Caco-2 (cell line): ENCODE data around the gene BEX4. TPM values are rescaled to one million over a fixed set of nuclear protein-coding genes. Genes with fewer than 3 reads are reported as not detected.
"Not testable (repeated sequence)": the region's sequence is repeated elsewhere in the genome, so short reads cannot be mapped to it uniquely, and the experiment has no call there.

Experiments
- Bru-seq: library from RNA; stranded (reverse); fragments of 400-500 nt; gene quantifications from one replicate; lab custom pipeline; 2021; lab: Mats Ljungman, UMichigan
- BruChase-seq, 2 experiments: library from RNA; stranded (reverse); fragments of 400-500 nt; gene quantifications; one replicate each; lab custom pipeline; 2021; lab: Mats Ljungman, UMichigan
- BruUV-seq: library from RNA; stranded (reverse); fragments of 400-500 nt; replicated peaks from 2 replicates; lab custom pipeline; 2021; lab: Mats Ljungman, UMichigan
- CTCF ChIA-PET: fragments of 300-600 bp; sonication (Branson Sonifier 250); formaldehyde crosslinking; loops from one replicate; lab custom pipeline; 2022; ENCODE audit warnings: antibody characterized with exemption; lab: Charles Lee
- POLR2A ChIA-PET: fragments of 300-600 bp; sonication (Branson Sonifier 250); formaldehyde crosslinking; loops from one replicate; lab custom pipeline; 2022; ENCODE audit warnings: antibody characterized with exemption; lab: Charles Lee
- DNase-seq, 2 experiments: peaks; one replicate each; pipeline versions ENCODE4 v3.0.0 to v3.0.0-alpha.2; 2020 to 2022
- H3K27me3 ChIP-seq: replicated peaks from 2 replicates; pipeline ENCODE4 v1.6.0; 2011; ENCODE audit warnings: low read length; ENCODE audit not compliant: control insufficient read depth, insufficient read depth
- H3K36me3 ChIP-seq: 2 replicates; pipeline ENCODE4 v1.5.1; 2011; ENCODE audit warnings: low read length; ENCODE audit not compliant: control insufficient read depth, insufficient read depth
- H3K4me1 ChIP-seq: fragments of 250-450 bp; sonication (Bioruptor Pico); 2 replicates; pipeline ENCODE4 v1.5.1; 2020; ENCODE audit warnings: mild to moderate bottlenecking
- H3K4me3 ChIP-seq: 2 replicates; pipeline ENCODE4 v1.5.1; 2011; ENCODE audit warnings: low read depth, mild to moderate bottlenecking, control low read depth, low read length
- H3K9me3 ChIP-seq: fragments of 250-450 bp; sonication (Bioruptor Pico); 2 replicates; pipeline ENCODE4 v1.5.1; 2020; ENCODE audit warnings: mild to moderate bottlenecking, moderate library complexity
- H3K27ac Mint-ChIP-seq: one replicate; pipeline ENCODE4 v1.8.0; 2022; ENCODE audit warnings: mixed read lengths; ENCODE audit not compliant: unreplicated experiment
- H3K27me3 Mint-ChIP-seq: one replicate; pipeline ENCODE4 v1.8.0; 2022; ENCODE audit warnings: mixed read lengths; ENCODE audit not compliant: insufficient read depth, unreplicated experiment
- H3K36me3 Mint-ChIP-seq: one replicate; pipeline ENCODE4 v1.8.0; 2022; ENCODE audit warnings: mild to moderate bottlenecking, mixed read lengths; ENCODE audit not compliant: insufficient read depth, unreplicated experiment
- H3K4me1 Mint-ChIP-seq: one replicate; pipeline ENCODE4 v1.8.0; 2022; ENCODE audit warnings: low read depth, mixed read lengths; ENCODE audit not compliant: unreplicated experiment
- H3K4me3 Mint-ChIP-seq: one replicate; pipeline ENCODE4 v1.8.0; 2022; ENCODE audit warnings: mild to moderate bottlenecking, moderate library complexity, mixed read lengths; ENCODE audit not compliant: unreplicated experiment
- H3K9me3 Mint-ChIP-seq: one replicate; pipeline ENCODE4 v1.8.0; 2022; ENCODE audit warnings: mixed read lengths; ENCODE audit not compliant: unreplicated experiment
- CTCF ChIP-seq, 2 experiments: fragments of 200-600 bp in 1 of 2; IDR thresholded peaks; 1 replicate in 1 of 2; 2 replicates in 1 of 2; pipeline versions ENCODE4 v1.5.1 to v1.8.0; 2011 to 2022; ENCODE audit warnings: antibody characterized with exemption in 1 of 2, control low read depth in 1 of 2, inconsistent platforms in 1 of 2, low read depth in 1 of 2, low read length in 1 of 2, mild to moderate bottlenecking in 1 of 2, moderate library complexity in 1 of 2; ENCODE audit not compliant: insufficient read depth in 1 of 2, severe bottlenecking in 1 of 2, unreplicated experiment in 1 of 2
- intact Hi-C: fragments of 100-400 bp; cut with micrococcal nuclease; formaldehyde crosslinking; loops from one replicate; pipeline ENCODE4 v1.10.0; 2022; ENCODE audit not compliant: unreplicated experiment
- long read RNA-seq: library from polyadenylated mRNA; stranded (forward); transcript quantifications from one replicate; pipeline ENCODE4 v2.0.0, GENCODE V29; 2022
- total RNA-seq: library from RNA; stranded (reverse); gene quantifications from 2 replicates; pipeline ENCODE4 v1.2.3, GENCODE V29; 2022

Gene BEX4
- total RNA-seq (2.2 and 2.5 TPM in 2 replicates), Bru-seq, nascent RNA (percentile 37 among the genes with signal in this experiment), BruChase-seq, experiment 1, labeled RNA remaining after a 2-hour chase (percentile 43 among the genes with signal in this experiment), BruChase-seq, experiment 2, labeled RNA remaining after a 6-hour chase (percentile 52 among the genes with signal in this experiment)
- long read RNA-seq, transcript BEX4-202 (3 exons, 1,328 nt) = major isoform, 5 of 5 reads
- long read RNA-seq, partial matches to known transcripts = 0 of 5 reads
- long read RNA-seq, other reads (novel, unspliced or antisense) = 0 of 5 reads

DNA sequence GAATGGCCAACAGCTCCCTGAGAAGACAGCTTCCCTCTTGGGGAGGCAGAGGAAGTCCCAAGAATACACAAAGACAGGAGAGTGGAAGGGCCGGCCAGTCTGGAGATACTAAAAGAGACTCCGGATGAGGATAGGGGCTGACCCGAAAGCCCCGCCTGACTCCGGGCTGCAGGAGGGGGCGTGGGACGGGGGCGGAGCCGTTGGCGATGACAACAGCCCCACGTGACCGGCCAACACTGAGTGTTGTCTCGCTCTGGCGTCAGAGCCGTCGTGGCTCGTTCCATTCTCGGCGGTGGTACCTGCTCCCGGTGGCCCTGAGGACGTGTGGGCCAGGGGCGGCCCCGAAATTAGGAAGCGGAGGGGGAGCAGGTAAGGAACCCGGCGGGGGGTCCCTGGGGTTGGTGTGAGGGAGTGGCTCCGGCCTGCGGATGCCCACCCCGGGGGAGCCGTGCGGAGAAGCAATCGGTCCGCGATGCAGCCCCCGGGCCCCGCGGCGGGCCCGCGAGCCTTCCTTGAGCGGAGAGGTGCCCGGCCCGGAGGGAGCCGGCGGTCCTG, at the start of gene BEX4:
BEX4 (plus strand) TSS at position 239 of the 555 bp plus-strand sequence. CDS start 1,046 bp downstream, outside the sequence.
- Histone ChIP-seq H3K36me3 (no peaks in the 10 kb centered on the region), H3K4me1 (no peaks in the 10 kb centered on the region), H3K4me3 (peak within 1 kb of the TSS; percentile 30), H3K9me3 (no peaks in the 10 kb centered on the region), H3K27me3 (no peaks in the 10 kb centered on the region)
- Mint-ChIP-seq H3K4me1 (no peaks in the 10 kb centered on the region), H3K36me3 (no peaks in the 10 kb centered on the region), H3K27me3 (peaks cover 8% of the 10 kb centered on the region), H3K4me3 (peak within 1 kb of the TSS; percentile 66), H3K9me3 (no peaks in the 10 kb centered on the region), H3K27ac (no peak within 1 kb of the TSS)
- intact Hi-C loops = no loop called here
- no TSS peak for BruUV-seq
- peak; percentile 60 to 64 for DNase-seq
- ChIA-PET POLR2A (no interaction called here), CTCF (no interaction called here)
- no peak for TF ChIP-seq CTCF (IDR thresholded peaks at IDR 0.05; ENCODE audit: insufficient read depth in 1 of 2, low read depth in 1 of 2, low read length in 1 of 2, severe bottlenecking in 1 of 2, unreplicated experiment in 1 of 2)

DNA sequence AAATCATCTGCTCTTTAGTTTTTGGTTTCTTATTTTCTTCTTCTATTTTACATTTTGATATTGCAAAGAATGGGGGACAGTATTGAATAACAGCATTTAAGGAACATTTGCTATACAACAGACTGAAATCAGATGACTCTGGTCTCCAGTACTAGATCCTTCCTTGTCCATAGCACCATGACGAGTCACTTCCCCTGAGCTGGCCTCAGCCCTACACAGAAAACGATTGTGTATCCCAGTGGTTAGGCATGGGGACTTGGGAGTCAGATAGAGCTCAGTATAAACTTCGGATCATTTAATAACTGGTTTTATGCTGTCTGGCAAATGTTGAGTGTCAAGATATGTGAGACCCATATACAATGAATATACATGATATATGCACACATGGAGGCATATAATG, 44.7 kb upstream of the BEX4 start:
- Mint-ChIP-seq H3K27ac (no peak overlapping the region), H3K36me3 (no peaks in the 10 kb centered on the region), H3K4me3 (no peak overlapping the region), H3K4me1 (no peaks in the 10 kb centered on the region), H3K9me3 (no peaks in the 10 kb centered on the region), H3K27me3 (no peaks in the 10 kb centered on the region)
- POLR2A ChIA-PET = no interaction called here
- TF ChIP-seq CTCF (IDR thresholded peaks at IDR 0.05; ENCODE audit: insufficient read depth in 1 of 2, low read depth in 1 of 2, low read length in 1 of 2, severe bottlenecking in 1 of 2, unreplicated experiment in 1 of 2) = no peak
- Histone ChIP-seq H3K36me3 (no peaks in the 10 kb centered on the region), H3K4me3 (no peak overlapping the region), H3K27me3 (no peaks in the 10 kb centered on the region), H3K9me3 (no peaks in the 10 kb centered on the region), H3K4me1 (no peaks in the 10 kb centered on the region)
- intact Hi-C loops = no loop called here
- no peak for DNase-seq
- CTCF ChIA-PET = interaction anchor here (1.5 kb wide), 1 partner anchor 218 kb away, joined by 5 read pairs; no protein-coding TSS in a partner anchor
- no TSS peak for BruUV-seq

DNA sequence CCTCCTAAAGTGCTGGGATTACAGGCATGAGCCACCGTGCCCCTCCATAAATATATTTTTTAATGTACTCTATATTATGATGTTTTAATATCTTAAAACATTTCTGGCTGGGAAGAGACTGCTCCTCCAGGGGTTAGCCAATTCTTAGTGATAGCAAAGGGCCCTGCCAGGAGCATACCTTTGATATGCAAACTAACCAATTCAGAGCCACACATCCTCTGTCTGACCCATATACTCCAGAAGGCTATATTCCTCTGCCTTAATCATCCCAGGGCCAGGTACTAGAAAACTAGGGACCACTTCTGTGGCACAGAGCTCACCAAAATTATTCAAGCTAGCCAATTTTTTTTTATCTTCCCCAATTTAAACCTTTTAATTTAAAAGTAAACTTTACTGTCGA, 43.6 kb upstream of the BEX4 start:
- TF ChIP-seq CTCF (IDR thresholded peaks at IDR 0.05; ENCODE audit: insufficient read depth in 1 of 2, low read depth in 1 of 2, low read length in 1 of 2, severe bottlenecking in 1 of 2, unreplicated experiment in 1 of 2) = no peak
- peaks cover 3% of the 10 kb centered on the region for H3K27me3 Mint-ChIP-seq
- no peak overlapping the region for H3K4me3 Mint-ChIP-seq
- Histone ChIP-seq H3K9me3 (no peaks in the 10 kb centered on the region), H3K4me1 (no peaks in the 10 kb centered on the region), H3K36me3 (no peaks in the 10 kb centered on the region), H3K27me3 (no peaks in the 10 kb centered on the region), H3K4me3 (no peak overlapping the region)
- CTCF ChIA-PET = no interaction called here
- no peak overlapping the region for H3K27ac Mint-ChIP-seq
- H3K4me1 Mint-ChIP-seq = peaks cover 5% of the 10 kb centered on the region
- no peak for DNase-seq
- no peaks in the 10 kb centered on the region for H3K9me3 Mint-ChIP-seq
- POLR2A ChIA-PET = no interaction called here
- BruUV-seq = no TSS peak
- intact Hi-C loops = no loop called here
- no peaks in the 10 kb centered on the region for H3K36me3 Mint-ChIP-seq

GRCh38 chrX:103175256-103175655, 39.7 kb upstream of the BEX4 start:
- CTCF ChIA-PET, H3K9me3 ChIP-seq, POLR2A ChIA-PET, H3K36me3 Mint-ChIP-seq, H3K9me3 Mint-ChIP-seq, BruUV-seq, H3K4me1 Mint-ChIP-seq, H3K4me3 Mint-ChIP-seq, intact Hi-C loops, H3K27ac Mint-ChIP-seq, DNase-seq, H3K4me3 ChIP-seq, H3K27me3 Mint-ChIP-seq, H3K27me3 ChIP-seq, H3K4me1 ChIP-seq, H3K36me3 ChIP-seq: not testable (repeated sequence)
